Gastroesophageal sphincter (tissue), 3 donors: ENCODE measurements around the gene RHOT1.

ENCODE experiments used
- EP300 ChIP-seq: sonication (generic); formaldehyde crosslinking; IDR thresholded peaks from one replicate; pipeline ENCODE4 v1.6.1; 2017; ENCODE audit warnings: antibody characterized with exemption, mild to moderate bottlenecking
- POLR2A ChIP-seq, 2 donors: fragments of 450-650 bp; IDR thresholded peaks; one replicate each; pipeline ENCODE4 v1.6.1; 2017; ENCODE audit warnings: antibody characterized with exemption in 2 of 2, mild to moderate bottlenecking in 2 of 2, moderate library complexity in 1 of 2
- POLR2AphosphoS5 ChIP-seq: sonication (generic); formaldehyde crosslinking; IDR thresholded peaks from one replicate; pipeline ENCODE4 v1.6.1; 2017; ENCODE audit warnings: antibody characterized with exemption
- TF ChIP-seq, protein P1 (sequence below), 4 experiments: fragments of 200-600 bp in 2 of 4; fragments of 450-650 bp in 2 of 4; sonication (generic) in 1 of 4; IDR thresholded peaks; one replicate each; pipeline ENCODE4 v1.5.1; 2017 to 2019; ENCODE audit warnings: antibody characterized with exemption in 4 of 4, mild to moderate bottlenecking in 2 of 4, moderate library complexity in 2 of 4

DNA sequence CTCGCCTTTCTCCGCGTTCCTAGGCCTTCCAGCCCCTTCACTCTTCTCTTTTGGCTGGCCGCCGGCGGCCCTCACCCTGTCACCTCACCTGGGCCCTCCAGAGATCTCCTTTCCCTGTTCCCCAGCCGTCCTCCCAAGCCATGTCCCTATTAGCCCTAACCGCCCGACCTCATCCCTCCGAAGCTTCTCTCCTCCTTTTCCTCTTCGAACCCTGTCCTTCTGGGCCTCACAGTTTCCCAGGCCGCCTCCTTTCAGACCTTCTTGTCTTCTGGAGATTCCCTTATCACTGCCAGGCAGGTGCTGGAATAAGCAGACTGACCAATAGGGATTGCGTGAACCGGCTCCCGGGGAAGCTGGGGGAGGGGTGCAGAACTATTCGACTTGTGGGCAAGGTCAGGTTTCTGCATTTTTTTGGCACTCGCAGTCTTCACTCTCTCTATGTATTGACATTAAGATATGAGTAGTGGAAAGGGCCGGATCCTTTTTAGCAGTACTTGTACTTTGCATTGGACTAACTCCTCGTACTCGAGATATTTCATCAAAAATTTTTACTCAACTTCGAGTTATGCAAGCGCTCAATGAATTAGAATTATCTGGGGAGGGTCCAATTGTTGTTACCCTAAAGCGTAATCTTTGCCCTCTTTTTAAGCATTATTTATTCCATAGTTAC is 690 bp downstream of the RHOT1 start:
- TF ChIP-seq, protein P1, sequence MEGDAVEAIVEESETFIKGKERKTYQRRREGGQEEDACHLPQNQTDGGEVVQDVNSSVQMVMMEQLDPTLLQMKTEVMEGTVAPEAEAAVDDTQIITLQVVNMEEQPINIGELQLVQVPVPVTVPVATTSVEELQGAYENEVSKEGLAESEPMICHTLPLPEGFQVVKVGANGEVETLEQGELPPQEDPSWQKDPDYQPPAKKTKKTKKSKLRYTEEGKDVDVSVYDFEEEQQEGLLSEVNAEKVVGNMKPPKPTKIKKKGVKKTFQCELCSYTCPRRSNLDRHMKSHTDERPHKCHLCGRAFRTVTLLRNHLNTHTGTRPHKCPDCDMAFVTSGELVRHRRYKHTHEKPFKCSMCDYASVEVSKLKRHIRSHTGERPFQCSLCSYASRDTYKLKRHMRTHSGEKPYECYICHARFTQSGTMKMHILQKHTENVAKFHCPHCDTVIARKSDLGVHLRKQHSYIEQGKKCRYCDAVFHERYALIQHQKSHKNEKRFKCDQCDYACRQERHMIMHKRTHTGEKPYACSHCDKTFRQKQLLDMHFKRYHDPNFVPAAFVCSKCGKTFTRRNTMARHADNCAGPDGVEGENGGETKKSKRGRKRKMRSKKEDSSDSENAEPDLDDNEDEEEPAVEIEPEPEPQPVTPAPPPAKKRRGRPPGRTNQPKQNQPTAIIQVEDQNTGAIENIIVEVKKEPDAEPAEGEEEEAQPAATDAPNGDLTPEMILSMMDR (IDR thresholded peaks at IDR 0.05) = no peak
- TF ChIP-seq POLR2AphosphoS5 (no peak), POLR2A (IDR thresholded peaks at IDR 0.05) (no peak), EP300 (no peak)
